CD4-positive, alpha-beta T cell treated with Interleukin-2 at 100 ng/mL for 4 hours (primary cell): ENCODE results near the gene ZNF212.
"Not testable (repeated sequence)": the region's sequence is repeated elsewhere in the genome, so short reads cannot be mapped to it uniquely, and the experiment has no call there.

Source experiments
- DNase-seq: peaks from one replicate; pipeline ENCODE4 v3.0.0-alpha.2; 2020; ENCODE audit warnings: low spot score

ZNF212 gene

GRCh38 chr7:149218469-149219420 lies 20.7 kb upstream of the ZNF212 start:
- no peak for DNase-seq

- no peak for DNase-seq
Measured at GRCh38 chr7:149220534-149220933, 18.9 kb upstream of the ZNF212 start.

GRCh38 chr7:149223176-149223575 lies 16.3 kb upstream of the ZNF212 start:
- DNase-seq, result no peak

- DNase-seq, result no peak
Measured at GRCh38 chr7:149223761-149224160, 15.7 kb upstream of the ZNF212 start.

GRCh38 chr7:149224352-149224751 lies 15.1 kb upstream of the ZNF212 start:
- no peak for DNase-seq

- DNase-seq, result no peak
Measured at GRCh38 chr7:149225106-149225505, 14.3 kb upstream of the ZNF212 start.

GRCh38 chr7:149225656-149226055 lies 13.8 kb upstream of the ZNF212 start:
- no peak for DNase-seq

GRCh38 chr7:149226366-149226765 lies 13.1 kb upstream of the ZNF212 start:
- DNase-seq, result not testable (repeated sequence)

GRCh38 chr7:149226840-149227494 lies 12.5 kb upstream of the ZNF212 start:
- DNase-seq, result no peak

- DNase-seq, result no peak
Measured at GRCh38 chr7:149228831-149229471, 10.5 kb upstream of the ZNF212 start.

GRCh38 chr7:149229526-149229925 lies 9.9 kb upstream of the ZNF212 start:
- DNase-seq, result no peak

- no peak for DNase-seq
Measured at GRCh38 chr7:149232362-149232761, 7.1 kb upstream of the ZNF212 start.

GRCh38 chr7:149233655-149234204 lies 5.7 kb upstream of the ZNF212 start:
- not testable (repeated sequence) for DNase-seq

GRCh38 chr7:149237502-149237901 lies 1.9 kb upstream of the ZNF212 start:
- DNase-seq, result no peak

- no peak for DNase-seq
Measured at GRCh38 chr7:149238051-149238450, 1.4 kb upstream of the ZNF212 start.

GRCh38 chr7:149240637-149241036 lies 1.2 kb downstream of the ZNF212 start:
- no peak for DNase-seq

GRCh38 chr7:149241696-149242095 lies 2.2 kb downstream of the ZNF212 start:
- DNase-seq, result no peak

GRCh38 chr7:149245244-149245643 lies 5.8 kb downstream of the ZNF212 start:
- DNase-seq, result peak; percentile 25

- DNase-seq, result no peak
Measured at GRCh38 chr7:149245744-149246143, 6.3 kb downstream of the ZNF212 start.

- no peak for DNase-seq
Measured at GRCh38 chr7:149248777-149249176, 9.3 kb downstream of the ZNF212 start.

GRCh38 chr7:149250151-149250550 lies 10.7 kb downstream of the ZNF212 start:
- not testable (repeated sequence) for DNase-seq

GRCh38 chr7:149251518-149251917 lies 12.1 kb downstream of the ZNF212 start:
- not testable (repeated sequence) for DNase-seq
